ENCODE results near the gene IARS1.

- TF ChIP-seq CTCF (IDR thresholded peaks at IDR 0.05) (no peak), POLR2A (IDR thresholded peaks at IDR 0.05) (no peak), EP300 (IDR thresholded peaks at IDR 0.05) (no peak)
Observed at GRCh38 chr9:92245005-92245797, 48.3 kb downstream of the IARS1 start.
